HG03378 (cell line): ENCODE results near the gene MAP2K5.

ENCODE experiments used
- ATAC-seq: cut with Tn5 transposase; IDR thresholded peaks from one replicate; pipeline ENCODE4 v1.9.1; 2021; ENCODE audit warnings: mild to moderate bottlenecking, moderate library complexity; ENCODE audit not compliant: unreplicated experiment

Gene MAP2K5

GRCh38 chr15:67801926-67802914, 259.7 kb downstream of the MAP2K5 start:
- ATAC-seq: no peak

- no peak for ATAC-seq
Measured at GRCh38 chr15:67803299-67803698, 260.8 kb downstream of the MAP2K5 start.

- ATAC-seq: no peak
Measured at GRCh38 chr15:67803996-67804843, 261.7 kb downstream of the MAP2K5 start.

GRCh38 chr15:67805008-67805665, 262.6 kb downstream of the MAP2K5 start:
- ATAC-seq: no peak

- ATAC-seq: no peak
Measured at GRCh38 chr15:67805666-67806516, 263.4 kb downstream of the MAP2K5 start.

GRCh38 chr15:67806536-67806935, 264.0 kb downstream of the MAP2K5 start:
- no peak for ATAC-seq

- no peak for ATAC-seq
Measured at GRCh38 chr15:67807141-67807540, 264.6 kb downstream of the MAP2K5 start.

- ATAC-seq: no peak
Measured at GRCh38 chr15:67807836-67808235, 265.3 kb downstream of the MAP2K5 start.

- no peak for ATAC-seq
Measured at GRCh38 chr15:67808821-67809220, 266.3 kb downstream of the MAP2K5 start.

- no peak for ATAC-seq
Measured at GRCh38 chr15:67809441-67809840, 266.9 kb downstream of the MAP2K5 start.

- no peak for ATAC-seq
Measured at GRCh38 chr15:67809866-67810265, 267.4 kb downstream of the MAP2K5 start.

GRCh38 chr15:67812241-67812644, 269.7 kb downstream of the MAP2K5 start:
- ATAC-seq: no peak

GRCh38 chr15:67813104-67813634, 270.7 kb downstream of the MAP2K5 start:
- ATAC-seq: no peak

GRCh38 chr15:67815036-67815592, 272.6 kb downstream of the MAP2K5 start:
- ATAC-seq: no peak

- ATAC-seq: no peak
Measured at GRCh38 chr15:67816668-67817067, 274.2 kb downstream of the MAP2K5 start.

- no peak for ATAC-seq
Measured at GRCh38 chr15:67818464-67818863, 276.0 kb downstream of the MAP2K5 start.

GRCh38 chr15:67819636-67820035, 277.1 kb downstream of the MAP2K5 start:
- ATAC-seq: no peak

- ATAC-seq: no peak
Measured at GRCh38 chr15:67820122-67820991, 277.9 kb downstream of the MAP2K5 start.
